HG03558 (cell line): Measurements from ENCODE around the gene NEURL4.

Experiments
- ATAC-seq: cut with Tn5 transposase; IDR thresholded peaks from one replicate; pipeline ENCODE4 v1.9.1; 2021; ENCODE audit warnings: moderate number of reproducible peaks; ENCODE audit not compliant: unreplicated experiment; ENCODE audit errors: extremely low read depth

The NEURL4 gene

DNA sequence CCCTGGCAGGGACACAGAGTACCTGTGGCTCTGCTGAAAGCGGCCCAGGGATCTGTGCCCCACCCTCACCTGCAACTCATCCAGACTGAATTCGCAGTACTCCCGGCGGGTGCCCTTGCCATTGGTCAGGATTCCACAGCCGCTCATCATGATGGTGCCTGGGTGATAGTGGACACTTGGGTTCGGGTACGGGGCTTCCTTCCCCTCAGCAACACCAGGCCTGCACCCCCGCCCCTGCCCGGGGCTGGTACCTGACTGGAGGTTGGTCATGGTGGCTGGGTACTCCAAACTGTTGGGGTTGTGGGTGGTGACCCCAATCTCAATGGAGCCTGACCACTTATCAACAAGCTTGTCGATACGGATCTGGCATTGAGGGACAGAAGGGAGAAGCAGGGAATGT lies 2.9 kb downstream of the NEURL4 start:
- ATAC-seq = no peak

GRCh38 chr17:7325031-7325528 lies 4.1 kb downstream of the NEURL4 start:
- ATAC-seq = no peak

DNA sequence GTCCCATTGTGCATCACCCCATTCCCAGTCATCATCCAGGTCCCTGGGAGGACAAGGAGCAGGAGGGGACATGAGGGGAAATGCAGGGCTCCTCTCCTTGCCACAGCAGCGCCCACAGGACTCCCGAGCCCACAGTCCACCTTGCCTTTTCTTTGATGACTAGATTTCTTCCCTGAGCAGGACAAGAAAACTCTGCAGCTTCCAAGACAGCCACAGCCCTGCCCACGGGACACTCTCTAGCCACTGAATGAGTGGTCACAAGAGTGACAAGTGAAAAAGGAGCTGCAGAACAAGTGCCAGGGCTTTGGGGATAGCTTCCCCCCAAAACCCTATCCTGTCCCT lies 4.7 kb downstream of the NEURL4 start:
- ATAC-seq = no peak

DNA sequence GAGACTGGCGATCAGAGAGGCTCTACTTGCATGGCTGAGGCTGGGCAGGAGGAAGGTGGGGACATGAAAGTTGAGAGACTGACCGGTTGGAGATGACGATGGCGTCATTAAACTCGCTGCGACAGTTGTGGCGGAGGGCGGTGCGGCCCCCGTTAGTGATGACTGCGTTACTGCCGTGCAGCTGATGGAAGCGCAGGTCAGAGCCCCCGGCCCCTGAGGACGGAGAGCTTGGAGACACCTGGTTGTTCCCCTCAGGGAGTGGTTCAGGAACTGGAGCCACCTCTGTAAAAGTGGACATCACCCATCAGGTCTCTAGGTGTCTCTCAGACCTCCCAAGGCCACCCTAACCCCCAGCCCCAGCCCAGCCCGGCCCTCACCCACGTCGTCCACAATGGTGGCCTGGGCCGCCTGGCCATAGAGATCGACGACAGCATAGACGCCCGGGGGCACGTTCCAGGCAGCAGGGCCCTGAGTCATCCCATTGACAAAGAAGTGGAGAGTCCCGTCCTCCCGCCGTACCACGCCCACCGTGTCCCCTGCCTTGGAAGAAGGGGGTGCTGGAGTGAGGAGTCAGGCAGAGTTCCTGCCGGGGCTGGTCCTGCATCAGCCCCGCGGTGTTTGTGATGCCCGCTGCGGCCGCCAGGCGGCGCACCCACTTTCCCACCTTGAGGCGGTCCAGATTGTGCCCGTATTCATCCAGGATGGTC lies 5.3 kb downstream of the NEURL4 start:
- no peak for ATAC-seq

GRCh38 chr17:7322520-7323194 lies 6.5 kb downstream of the NEURL4 start:
- ATAC-seq = no peak

DNA sequence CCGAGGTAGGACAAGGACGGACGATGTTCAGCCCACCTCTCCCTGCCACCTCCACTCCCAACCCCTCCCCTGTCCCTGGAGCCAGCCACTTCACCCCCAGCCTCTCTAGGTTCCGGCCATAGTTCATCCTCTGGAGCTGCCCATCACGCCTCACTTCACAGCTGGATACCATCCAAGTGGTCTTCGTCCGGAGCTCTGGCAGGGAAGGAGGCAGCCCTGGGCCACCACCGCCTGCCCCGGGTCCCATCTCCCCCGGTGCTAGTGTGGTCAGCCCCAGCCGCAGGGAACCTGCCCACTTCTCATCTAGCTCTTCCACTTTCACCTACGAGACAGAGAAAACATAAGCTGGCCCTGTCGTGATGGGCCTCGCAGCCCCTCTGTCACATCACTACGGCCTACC lies 7.7 kb downstream of the NEURL4 start:
- no peak for ATAC-seq

DNA sequence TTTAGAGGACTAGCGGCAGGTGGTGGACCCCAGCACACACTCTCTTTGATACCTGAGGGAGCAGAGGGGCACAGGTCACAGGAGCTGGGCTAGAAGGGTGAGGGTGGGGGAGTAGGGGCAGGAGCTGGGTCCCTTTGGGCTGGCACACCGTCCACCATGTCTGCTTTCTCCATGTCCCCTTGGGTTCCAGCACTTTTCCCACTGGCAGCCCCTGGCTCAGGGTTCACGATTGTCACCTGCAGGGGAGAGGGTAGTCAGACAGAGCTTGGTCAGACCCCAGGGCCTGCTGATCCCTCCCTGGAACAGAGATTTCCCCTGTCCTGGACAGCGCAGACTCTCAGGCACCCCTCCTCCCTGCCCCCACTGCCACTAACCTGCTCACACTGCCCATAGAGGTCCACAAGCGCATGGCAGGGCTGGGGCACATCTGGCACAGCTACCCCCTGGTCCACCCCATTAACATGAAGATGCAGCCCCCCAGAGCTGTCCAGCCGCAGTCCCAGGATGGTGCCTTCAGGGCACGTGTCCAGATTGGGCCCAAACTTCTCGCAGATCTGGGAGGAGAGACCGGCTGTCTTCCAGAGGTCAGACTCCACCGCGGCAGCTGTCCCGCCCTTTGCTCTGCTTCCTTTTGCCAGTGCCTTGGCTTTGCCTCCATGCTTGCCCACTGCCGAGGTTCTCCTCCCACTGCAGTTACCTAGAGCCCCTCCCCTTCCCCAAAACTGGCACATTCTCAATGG lies 10.8 kb downstream of the NEURL4 start:
- no peak for ATAC-seq

- ATAC-seq = no peak
Measured at GRCh38 chr17:7317161-7317803, 11.9 kb downstream of the NEURL4 start.

DNA sequence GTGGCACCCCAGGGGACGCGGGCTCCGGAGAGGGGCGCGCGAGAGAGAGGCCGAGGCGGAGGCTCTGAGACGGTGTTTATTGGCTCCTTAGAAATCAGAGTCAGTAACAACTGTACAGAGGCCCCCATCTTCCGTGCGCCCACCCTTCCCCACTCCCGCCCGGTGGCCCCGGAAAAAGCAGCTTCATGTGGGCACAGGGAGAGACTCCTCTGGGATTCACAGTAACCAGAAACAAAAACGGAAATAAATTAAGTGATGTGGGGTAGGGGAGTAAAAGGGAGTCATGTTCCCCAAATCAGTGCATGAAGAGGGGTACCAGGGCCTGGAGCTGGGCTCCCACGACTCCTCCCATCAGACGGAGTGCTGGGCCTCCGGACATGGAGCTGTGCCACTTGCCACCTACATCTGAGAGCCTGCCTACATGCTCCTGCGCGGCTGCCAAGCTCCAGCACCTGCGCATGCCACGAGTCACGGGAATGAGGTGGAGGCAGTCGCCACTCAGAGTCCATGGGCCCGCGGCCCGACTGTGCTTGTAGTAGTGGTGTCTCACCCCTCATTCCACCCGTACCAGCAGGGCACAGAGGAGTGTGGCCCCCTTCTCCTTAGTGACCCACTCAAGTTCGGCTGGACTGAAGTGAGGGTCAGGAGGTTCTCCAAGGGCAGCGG lies 13.4 kb downstream of the NEURL4 start:
- ATAC-seq = no peak

DNA sequence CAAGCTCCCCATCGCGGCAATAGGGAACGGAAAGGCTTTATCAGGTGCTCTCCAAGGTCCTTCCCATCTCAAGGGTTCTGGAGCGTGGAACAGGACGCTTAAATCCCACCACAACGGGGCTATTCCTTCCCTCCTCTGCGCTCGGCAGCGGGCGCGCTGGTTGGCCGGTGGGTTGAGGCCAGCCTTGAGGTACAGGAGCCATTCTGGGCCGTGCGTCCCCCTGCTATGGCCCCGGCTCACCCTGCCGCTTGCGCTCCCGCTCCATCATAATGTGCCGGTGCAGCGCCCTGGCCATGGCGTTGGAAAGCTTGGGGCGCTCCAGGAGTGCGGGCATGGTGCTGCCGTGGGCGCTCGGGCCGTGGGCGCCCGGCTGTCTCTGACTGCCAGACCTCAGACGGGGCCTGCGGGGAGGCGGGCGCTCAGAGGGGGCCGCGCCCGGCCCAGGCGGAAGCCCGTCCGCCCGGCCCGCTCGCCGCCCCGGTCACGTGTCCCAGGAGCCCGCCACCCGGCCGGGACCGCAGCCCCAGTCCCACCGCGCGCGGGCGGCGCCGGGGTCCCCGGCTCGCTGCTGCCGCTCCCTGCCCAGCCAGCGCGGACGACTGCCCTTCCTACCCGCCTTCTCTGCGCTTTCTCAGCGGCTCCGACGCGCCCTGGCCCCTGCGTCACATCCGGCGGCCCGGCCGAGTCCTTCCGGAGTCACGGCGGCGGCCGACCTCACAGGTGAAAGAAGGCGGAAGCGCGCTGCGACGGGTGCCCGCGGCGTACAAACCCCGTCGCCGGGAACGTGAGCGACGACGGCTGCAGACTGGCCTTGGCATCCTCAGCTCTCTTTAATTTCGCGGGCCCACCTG lies 14.2 kb downstream of the NEURL4 start, which contains the start of gene GPS2:
GPS2 (minus strand) TSS at position 642 of the 851 bp plus-strand sequence; CDS start at position 334, 308 bp downstream.
- no peak for ATAC-seq

- ATAC-seq = no peak
Measured at GRCh38 chr17:7313890-7314718, 15.0 kb downstream of the NEURL4 start.

DNA sequence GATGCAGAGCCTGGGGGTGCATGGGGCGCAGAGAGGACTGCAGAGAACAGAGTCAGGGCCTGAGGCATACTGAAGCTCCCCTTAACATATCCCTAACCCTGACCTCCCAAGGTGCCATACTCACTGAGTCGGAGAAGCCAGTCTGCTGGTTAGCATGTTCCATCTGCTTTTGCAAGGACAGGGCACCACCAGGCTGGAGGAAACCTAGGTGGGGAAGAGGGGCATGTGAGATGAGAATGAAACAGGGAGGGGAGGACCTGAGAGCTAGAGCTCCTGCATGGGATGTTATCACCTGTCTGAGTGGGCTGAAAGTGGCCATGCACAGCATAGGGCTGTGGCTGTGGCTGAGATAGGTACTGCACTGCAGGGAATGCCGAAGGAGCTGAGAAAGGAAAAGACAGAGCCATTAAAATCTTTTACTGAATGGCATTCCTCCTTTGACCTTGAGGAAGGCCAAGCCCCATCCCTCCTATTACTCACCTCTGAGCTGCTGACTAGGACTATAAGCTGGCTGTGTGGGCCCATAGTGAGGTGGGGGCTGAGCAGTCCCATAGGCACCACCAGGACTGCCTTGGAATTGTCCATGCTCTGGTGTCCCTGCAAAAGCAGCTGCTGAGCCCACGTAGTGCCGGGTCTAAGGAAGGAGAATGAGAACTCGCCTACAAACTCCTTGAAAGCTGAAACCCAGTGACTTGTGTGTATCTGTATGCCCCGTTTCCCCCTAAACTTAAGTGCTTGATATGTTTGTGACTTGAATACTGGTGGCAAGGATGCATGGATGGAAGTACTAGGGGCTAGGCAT lies 15.8 kb downstream of the NEURL4 start:
- ATAC-seq = no peak

DNA sequence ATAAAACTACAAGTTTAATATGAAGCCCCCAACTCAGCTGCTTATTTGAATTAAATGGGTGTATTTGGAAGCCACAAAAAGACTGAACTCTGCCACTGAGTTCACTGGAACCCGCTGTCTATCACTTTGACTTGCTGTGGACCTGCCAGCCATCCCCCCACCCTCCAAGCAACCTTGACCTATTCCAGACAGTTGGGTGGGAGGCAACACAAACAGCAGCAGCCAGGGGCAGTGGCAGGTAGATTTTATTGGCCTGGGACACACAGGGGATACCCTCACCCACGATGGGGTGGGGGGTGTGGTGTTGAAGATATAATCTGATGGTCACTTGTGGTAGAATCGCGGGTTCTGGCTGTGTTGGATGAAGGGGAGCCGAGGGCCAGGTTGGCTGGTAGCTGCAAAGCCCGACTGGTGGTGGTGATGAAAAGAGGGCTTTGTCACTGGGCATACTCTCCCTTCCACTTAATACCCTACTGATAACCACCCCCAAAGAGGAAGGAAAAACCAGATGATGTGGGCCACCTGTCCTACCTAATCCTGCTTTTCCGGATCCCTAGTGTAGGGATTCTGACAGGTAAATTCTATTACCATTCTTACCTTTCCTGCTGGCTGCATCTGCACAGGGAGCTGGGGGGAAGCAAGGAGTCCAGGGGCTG lies 16.6 kb downstream of the NEURL4 start:
- no peak for ATAC-seq

DNA sequence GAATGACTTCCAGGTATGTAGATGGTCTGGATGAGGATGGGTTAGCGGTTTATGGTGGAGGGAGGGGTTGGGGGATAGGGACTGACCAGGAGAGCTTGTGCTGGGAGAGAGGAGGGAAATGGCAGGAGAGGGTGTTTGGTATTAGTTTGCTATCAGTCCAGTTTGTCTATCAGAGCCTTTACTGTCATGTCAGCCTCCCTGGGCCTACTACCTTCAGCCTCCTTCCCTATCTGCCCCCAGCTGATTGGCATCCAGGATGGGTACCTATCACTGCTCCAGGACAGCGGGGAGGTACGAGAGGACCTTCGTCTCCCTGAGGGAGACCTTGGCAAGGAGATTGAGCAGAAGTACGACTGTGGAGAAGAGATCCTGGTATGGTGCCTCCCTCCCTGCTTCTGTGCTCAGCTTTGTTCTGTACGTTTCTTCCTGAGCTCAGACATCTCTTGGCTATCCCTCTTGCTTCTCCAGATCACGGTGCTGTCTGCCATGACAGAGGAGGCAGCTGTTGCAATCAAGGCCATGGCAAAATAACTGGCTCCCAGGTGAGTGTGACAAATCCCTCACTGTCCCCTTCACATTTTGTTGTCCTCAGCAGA lies 17.9 kb downstream of the NEURL4 start:
- no peak for ATAC-seq

DNA sequence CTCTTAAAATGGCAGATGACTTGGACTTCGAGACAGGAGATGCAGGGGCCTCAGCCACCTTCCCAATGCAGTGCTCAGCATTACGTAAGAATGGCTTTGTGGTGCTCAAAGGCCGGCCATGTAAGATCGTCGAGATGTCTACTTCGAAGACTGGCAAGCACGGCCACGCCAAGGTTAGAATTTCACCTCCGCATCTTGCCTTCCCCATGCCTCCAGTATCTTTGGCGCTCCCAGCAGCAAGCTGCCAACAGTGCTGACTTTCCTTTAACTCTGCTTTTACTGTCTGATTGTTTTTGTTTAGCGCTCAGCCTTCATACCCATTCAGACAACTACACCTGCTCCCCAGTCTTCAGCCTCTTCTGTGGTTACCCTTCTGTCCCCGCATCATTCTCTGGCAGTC lies 19.5 kb downstream of the NEURL4 start:
- ATAC-seq = no peak

DNA sequence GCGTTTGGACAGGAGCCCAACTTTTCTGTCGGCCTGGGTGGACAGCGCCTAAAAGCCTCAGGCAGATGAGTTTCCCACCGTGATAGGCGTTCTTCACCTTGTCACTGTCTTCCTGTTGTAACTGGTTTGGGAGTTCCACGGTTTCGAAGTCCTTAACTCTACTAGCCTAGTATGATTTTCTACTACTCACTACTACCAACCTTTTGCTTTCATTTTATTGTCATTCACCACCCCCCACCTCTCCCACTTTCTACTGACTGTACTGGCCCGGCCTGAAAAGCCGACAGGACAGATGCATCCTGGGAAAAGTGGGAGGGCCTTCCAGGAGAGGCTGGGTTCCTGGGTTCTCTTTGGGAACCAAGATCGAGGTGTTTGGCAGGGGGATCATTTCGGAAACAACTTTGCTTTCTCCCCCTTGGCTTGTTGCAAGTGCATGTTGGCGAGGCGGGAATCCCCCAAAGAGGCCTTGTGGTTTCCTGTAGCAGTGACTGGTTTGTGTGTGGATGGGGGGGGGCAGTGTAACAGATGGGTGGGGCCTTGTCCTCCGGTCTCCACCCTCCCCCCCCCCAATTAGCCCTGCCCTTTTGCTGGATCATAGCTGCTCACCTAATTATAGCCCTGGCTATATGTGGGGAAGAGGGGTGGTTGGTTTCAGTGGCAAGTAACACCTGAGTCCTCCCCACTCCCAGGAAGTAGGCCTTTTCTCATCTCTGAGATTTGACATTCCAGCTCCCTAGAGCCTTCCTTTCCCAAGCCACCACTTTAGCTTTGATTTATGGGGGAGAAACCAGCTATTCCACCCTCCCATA lies 20.3 kb downstream of the NEURL4 start:
- ATAC-seq = no peak
